ENCODE measurements around the gene TXNRD2.

- TF ChIP-seq CTCF (conservative IDR thresholded peaks at IDR 0.05; ENCODE audit: low read depth, low read length) (no peak), EZH2phosphoT487 (IDR thresholded peaks at IDR 0.05; ENCODE audit: borderline replicate concordance, low read length) (no peak)
Measured at GRCh38 chr22:19983741-19984140, 42.1 kb upstream of the TXNRD2 start.

Data from PC-3 (cell line).